IMR-90 (cell line): ENCODE results near the gene PDE4C. TPM values are rescaled to one million over a fixed set of nuclear protein-coding genes. Genes with fewer than 3 reads are reported as not detected.

Source experiments
- ATAC-seq: fragments of 200-7000 bp; cut with Tn5 transposase; 2 replicates; pipeline ENCODE4 v1.9.1; 2020; ENCODE audit warnings: low read depth, mild to moderate bottlenecking, moderate library complexity
- BruUV-seq: library from RNA; stranded (reverse); fragments of 400-500 nt; replicated peaks from 2 replicates; lab custom pipeline; 2021; lab: Mats Ljungman, UMichigan
- CTCF ChIA-PET: fragments of 300-600 bp; formaldehyde crosslinking; extraction: SDS; loops from one replicate; lab custom pipeline; 2021; ENCODE audit warnings: antibody characterized with exemption; lab: Yijun Ruan, JAX
- POLR2A ChIA-PET: fragments of 300-600 bp; sonication (Branson Sonifier 250); formaldehyde crosslinking; loops from one replicate; lab custom pipeline; 2022; ENCODE audit warnings: antibody characterized with exemption; ENCODE audit not compliant: unreplicated experiment; lab: Charles Lee
- DNase-seq: peaks from one replicate; pipeline ENCODE4 v3.0.0; 2013
- H2AFZ ChIP-seq: replicated peaks from 2 replicates; pipeline ENCODE3; 2013; ENCODE audit warnings: low read length, mild to moderate bottlenecking; ENCODE audit not compliant: poor library complexity
- H2AK5ac ChIP-seq: 2 replicates; pipeline ENCODE4 v1.6.1; 2013; ENCODE audit warnings: low read depth, low read length, inconsistent platforms
- H2AK9ac ChIP-seq: replicated peaks from 2 replicates; pipeline ENCODE3; 2013; ENCODE audit warnings: mild to moderate bottlenecking, low read depth, low read length, moderate library complexity; ENCODE audit not compliant: poor library complexity
- H2BK120ac ChIP-seq: 2 replicates; pipeline ENCODE4 v1.6.1; 2013; ENCODE audit warnings: low read depth, low read length, inconsistent platforms
- H2BK15ac ChIP-seq: 3 replicates; pipeline ENCODE4 v1.6.1; 2013; ENCODE audit warnings: low read depth, low read length, inconsistent platforms
- H2BK20ac ChIP-seq: 2 replicates; pipeline ENCODE4 v1.6.1; 2013; ENCODE audit warnings: low read depth, mild to moderate bottlenecking, inconsistent platforms, low read length, moderate library complexity
- H2BK5ac ChIP-seq: 2 replicates; pipeline ENCODE4 v1.6.1; 2013; ENCODE audit warnings: mild to moderate bottlenecking, low read depth, low read length, inconsistent platforms; ENCODE audit not compliant: poor library complexity, severe bottlenecking
- H3K14ac ChIP-seq: replicated peaks from 2 replicates; pipeline ENCODE4 v1.6.1; 2013; ENCODE audit warnings: low read depth, low read length, inconsistent platforms
- H3K18ac ChIP-seq: 2 replicates; pipeline ENCODE4 v1.6.1; 2013; ENCODE audit warnings: low read depth, low read length, control low read depth
- H3K23ac ChIP-seq: 2 replicates; pipeline ENCODE4 v1.6.1; 2013; ENCODE audit warnings: low read depth, low read length, inconsistent platforms
- H3K27ac ChIP-seq: 2 replicates; pipeline ENCODE4 v1.5.1; 2013; ENCODE audit warnings: mild to moderate bottlenecking, control low read depth, low read length; ENCODE audit not compliant: insufficient read depth
- H3K27me3 ChIP-seq: 2 replicates; pipeline ENCODE4 v1.6.1; 2013; ENCODE audit warnings: low read length; ENCODE audit not compliant: control insufficient read depth, insufficient read depth
- H3K36me3 ChIP-seq: 2 replicates; pipeline ENCODE4 v1.6.1; 2013; ENCODE audit warnings: low read length, mixed read lengths; ENCODE audit not compliant: control insufficient read depth, insufficient read depth
- H3K4ac ChIP-seq: 2 replicates; pipeline ENCODE4 v1.6.1; 2013; ENCODE audit warnings: low read depth, low read length, inconsistent platforms
- H3K4me1 ChIP-seq: 2 replicates; pipeline ENCODE4 v1.6.1; 2013; ENCODE audit warnings: low read length, mixed read lengths; ENCODE audit not compliant: control insufficient read depth, insufficient read depth
- H3K4me2 ChIP-seq: 2 replicates; pipeline ENCODE4 v1.6.1; 2013; ENCODE audit warnings: low read depth, mild to moderate bottlenecking, control low read depth, low read length, moderate library complexity
- H3K4me3 ChIP-seq: 2 replicates; pipeline ENCODE4 v1.5.1; 2013; ENCODE audit warnings: low read depth, mild to moderate bottlenecking, control low read depth, low read length, moderate library complexity; ENCODE audit not compliant: insufficient read depth
- H3K56ac ChIP-seq: 2 replicates; pipeline ENCODE4 v1.6.1; 2013; ENCODE audit warnings: low read length, inconsistent platforms; ENCODE audit not compliant: insufficient read depth; ENCODE audit errors: extremely low read depth
- H3K79me1 ChIP-seq, 2 experiments: 2 replicates each; pipeline ENCODE4 v1.6.1; 2013; ENCODE audit warnings: low read length in 2 of 2, inconsistent platforms in 1 of 2, low read depth in 1 of 2
- H3K9ac ChIP-seq: 2 replicates; pipeline ENCODE4 v1.6.1; 2013; ENCODE audit warnings: low read depth, low read length, control low read depth
- H3K9me1 ChIP-seq: 2 replicates; pipeline ENCODE4 v1.6.1; 2013; ENCODE audit warnings: low read length, inconsistent platforms; ENCODE audit not compliant: insufficient read depth
- H3K9me3 ChIP-seq: 2 replicates; pipeline ENCODE4 v1.6.1; 2013; ENCODE audit warnings: low read length; ENCODE audit not compliant: control insufficient read depth, insufficient read depth
- H4K20me1 ChIP-seq: 2 replicates; pipeline ENCODE4 v1.6.1; 2013; ENCODE audit warnings: low read length, inconsistent platforms; ENCODE audit not compliant: insufficient read depth
- H4K5ac ChIP-seq: 2 replicates; pipeline ENCODE4 v1.6.1; 2013; ENCODE audit warnings: mild to moderate bottlenecking, low read depth, low read length, control low read depth
- H4K8ac ChIP-seq, 2 experiments: 2 replicates each; pipeline ENCODE4 v1.6.1; 2013; ENCODE audit warnings: low read depth in 2 of 2, low read length in 2 of 2, control low read depth in 1 of 2, inconsistent platforms in 1 of 2
- H4K91ac ChIP-seq: 2 replicates; pipeline ENCODE4 v1.6.1; 2013; ENCODE audit warnings: low read depth, low read length, inconsistent platforms; ENCODE audit not compliant: insufficient read depth
- BHLHE40 ChIP-seq: fragments of 150-350 bp; IDR thresholded peaks from 2 replicates; pipeline ENCODE4 v1.6.1; 2016; ENCODE audit warnings: mild to moderate bottlenecking, low read depth, low read length
- CEBPB ChIP-seq: IDR thresholded peaks from 2 replicates; pipeline ENCODE4 v1.6.1; 2012; ENCODE audit warnings: low read depth, low read length, improper control_type of control experiment
- CTCF ChIP-seq: conservative IDR thresholded peaks from 2 replicates; pipeline ENCODE4 v1.5.1; 2012; ENCODE audit warnings: mild to moderate bottlenecking, low read depth, low read length, improper control_type of control experiment
- ELK1 ChIP-seq: fragments of 150-350 bp; IDR thresholded peaks from 2 replicates; pipeline ENCODE4 v1.6.1; 2016; ENCODE audit warnings: low read depth, mild to moderate bottlenecking, low read length, moderate library complexity, borderline replicate concordance
- FOS ChIP-seq: fragments of 150-350 bp; IDR thresholded peaks from 2 replicates; pipeline ENCODE4 v1.6.1; 2016; ENCODE audit warnings: low read depth, low read length
- MAFK ChIP-seq: IDR thresholded peaks from 2 replicates; pipeline ENCODE4 v1.6.1; 2012; ENCODE audit warnings: low read depth, low read length, improper control_type of control experiment
- MAZ ChIP-seq: IDR thresholded peaks from 2 replicates; pipeline ENCODE4 v1.6.1; 2012; ENCODE audit warnings: low read depth, mild to moderate bottlenecking, low read length, improper control_type of control experiment, moderate library complexity, borderline replicate concordance
- MXI1 ChIP-seq: IDR thresholded peaks from 2 replicates; pipeline ENCODE4 v1.6.1; 2012; ENCODE audit warnings: low read depth, mild to moderate bottlenecking, low read length, moderate library complexity, borderline replicate concordance
- NFE2L2 ChIP-seq: fragments of 150-350 bp; IDR thresholded peaks from 2 replicates; pipeline ENCODE4 v1.6.1; 2016; ENCODE audit warnings: low read depth, mild to moderate bottlenecking, low read length
- POLR2A ChIP-seq: IDR thresholded peaks from 2 replicates; pipeline ENCODE4 v1.6.1; 2012; ENCODE audit warnings: mild to moderate bottlenecking, low read depth, low read length
- RAD21 ChIP-seq: IDR thresholded peaks from 2 replicates; pipeline ENCODE4 v1.6.1; 2012; ENCODE audit warnings: low read length, improper control_type of control experiment
- RCOR1 ChIP-seq: IDR thresholded peaks from 2 replicates; pipeline ENCODE4 v1.6.1; 2012; ENCODE audit warnings: mild to moderate bottlenecking, low read length, improper control_type of control experiment; ENCODE audit not compliant: insufficient replicate concordance
- RFX5 ChIP-seq: IDR thresholded peaks from 2 replicates; pipeline ENCODE4 v1.8.0; 2012; ENCODE audit warnings: low read depth, mild to moderate bottlenecking, low read length, moderate library complexity
- USF2 ChIP-seq: fragments of 150-350 bp; IDR thresholded peaks from 2 replicates; pipeline ENCODE4 v1.6.1; 2017; ENCODE audit warnings: mild to moderate bottlenecking, antibody characterized with exemption, low read length, low read depth
- WGBS, 2 experiments: methylation state at CpG; one replicate each; pipeline versions ENCODE4 v1.1.5 to v1.1.7; 2013; ENCODE audit warnings: missing lambda C conversion rate in 2 of 2; ENCODE audit not compliant: insufficient read length in 1 of 2; ENCODE audit errors: extremely low coverage in 2 of 2; 5-methylcytosine and 5-hydroxymethylcytosine counted together
- dilution Hi-C: fragments of 300-500 bp; cut with HindIII; formaldehyde crosslinking; loops from one replicate; pipeline ENCODE4 v1.14.3; 2018; ENCODE audit warnings: low sequenced_read_pairs; ENCODE audit not compliant: unreplicated experiment
- in situ Hi-C: fragments of 300-500 bp; cut with MboI; formaldehyde crosslinking; loops from 3 replicates; pipeline ENCODE4 v1.14.3; 2019; ENCODE audit warnings: low sequenced_read_pairs, inconsistent platforms, mixed read lengths
- intact Hi-C: fragments of 100-400 bp; cut with micrococcal nuclease; formaldehyde crosslinking; loops from 2 replicates; pipeline ENCODE4 v1.10.0; 2022
- polyA plus RNA-seq, 3 experiments: library from polyadenylated mRNA; depleted of rRNA; stranded (reverse); fragments of >200 nt; gene quantifications; 2 replicates each; pipeline ENCODE4 v1.2.3, GENCODE V29; 2012; ENCODE audit warnings: low replicate concordance in 1 of 3
- total RNA-seq: library from RNA; depleted of rRNA; stranded (reverse); fragments of >200 nt; gene quantifications from 2 replicates; pipeline ENCODE4 v1.2.3, GENCODE V29; 2012

Gene PDE4C
- total and polyA plus RNA-seq, 2 of the 4 experiments (the other 2 are of a cell fraction), result 0.18 to 0.24 TPM

- H3K18ac ChIP-seq, result no peak overlapping the region
- H3K4me2 ChIP-seq, result no peak overlapping the region
- TF ChIP-seq RCOR1 (no peak), FOS (no peak), POLR2A (no peak), MXI1 (no peak), NFE2L2 (no peak), MAZ (no peak), RFX5 (no peak), CTCF (no peak), USF2 (no peak), RAD21 (no peak), BHLHE40 (no peak), MAFK (no peak), CEBPB (no peak), ELK1 (no peak)
- H3K23ac ChIP-seq, result no peak overlapping the region
- H3K79me1 ChIP-seq, result peaks cover 7 to 15% of the 10 kb centered on the region in 2 experiments; a peak in 3 of 4 replicates
- H4K91ac ChIP-seq, result no peak overlapping the region
- no peak overlapping the region for H3K4ac ChIP-seq
- H3K14ac ChIP-seq, result no peak overlapping the region
- no peak overlapping the region for H2BK120ac ChIP-seq
- no peaks in the 10 kb centered on the region for H3K9me3 ChIP-seq
- H4K5ac ChIP-seq, result no peak overlapping the region
- no peak for ATAC-seq
- intact Hi-C loops, result no loop called here
- H3K4me1 ChIP-seq, result peaks cover 8% of the 10 kb centered on the region
- CTCF ChIA-PET, result no interaction called here
- no peak overlapping the region for H2BK20ac ChIP-seq
- in situ Hi-C loops, result loop anchor here (10.0 kb wide), 2 partner anchors 135 to 225 kb away; partner anchors contain the start of genes LSM4 and SSBP4
- POLR2A ChIA-PET, result no interaction called here
- no peak overlapping the region for H2AK5ac ChIP-seq
- no peak overlapping the region for H3K4me3 ChIP-seq
- no peak for DNase-seq
- H2BK5ac ChIP-seq, result no peak overlapping the region
- BruUV-seq, result no TSS peak
- no peak overlapping the region for H4K8ac ChIP-seq
- H2AFZ ChIP-seq, result no peak overlapping the region
- no peaks in the 10 kb centered on the region for H3K36me3 ChIP-seq
- H4K20me1 ChIP-seq, result peaks cover 8% of the 10 kb centered on the region
- WGBS, 2 experiments, result no CpG with 5 or more reads among the region's 4 CpGs
- H3K27ac ChIP-seq, result no peak overlapping the region
- no peak overlapping the region for H2BK15ac ChIP-seq
- peaks cover 5% of the 10 kb centered on the region; the same call in 1 of the 2 replicates for H3K27me3 ChIP-seq
- no peak overlapping the region for H3K9ac ChIP-seq
- H3K56ac ChIP-seq, result no peak overlapping the region
- dilution Hi-C loops, result no loop called here
- no peak overlapping the region for H2AK9ac ChIP-seq
- peaks cover 8% of the 10 kb centered on the region; the same call in 1 of the 2 replicates for H3K9me1 ChIP-seq
Observed at GRCh38 chr19:18190278-18190677, 36.0 kb downstream of the PDE4C start.
